CD14-positive monocyte (primary cell): ENCODE measurements around the gene HOXB8. TPM values are rescaled to one million over a fixed set of nuclear protein-coding genes. Genes with fewer than 3 reads are reported as not detected.
A peak's percentile ranks its signal among the peaks of the same experiment; 100 is the strongest.

Source experiments
- DNase-seq, 3 donors: peaks; one replicate each; pipeline ENCODE4 v3.0.0-alpha.2; 2011 to 2022
- H2AFZ ChIP-seq: 2 replicates; pipeline ENCODE4 v1.6.0; 2012; ENCODE audit warnings: mild to moderate bottlenecking, low read depth, low read length, inconsistent platforms; ENCODE audit not compliant: insufficient read depth, poor library complexity, severe bottlenecking
- H3K27ac ChIP-seq, 2 donors: 1 replicate in 1 of 2; 2 replicates in 1 of 2; pipeline ENCODE4 v1.5.1; 2012 to 2013; ENCODE audit warnings: low read length in 2 of 2, control low read depth in 1 of 2, inconsistent platforms in 1 of 2, low read depth in 1 of 2, mild to moderate bottlenecking in 1 of 2
- H3K27me3 ChIP-seq, 2 donors: one replicate each; pipeline versions ENCODE4 v1.6.0 to v1.6.1; 2011 to 2013; ENCODE audit warnings: low read length in 2 of 2; ENCODE audit not compliant: control insufficient read depth in 2 of 2, insufficient read depth in 2 of 2
- H3K36me3 ChIP-seq, 2 donors: replicated peaks in 1 of 2; 1 replicate in 1 of 2; 2 replicates in 1 of 2; pipeline versions ENCODE4 v1.5.1 to v1.6.1; 2012 to 2013; ENCODE audit warnings: low read length in 2 of 2, control low read depth in 1 of 2, inconsistent platforms in 1 of 2, mild to moderate bottlenecking in 1 of 2; ENCODE audit not compliant: insufficient read depth in 2 of 2, control insufficient read depth in 1 of 2
- H3K4me1 ChIP-seq, 2 donors: 1 replicate in 1 of 2; 2 replicates in 1 of 2; pipeline versions ENCODE4 v1.5.1 to v1.6.1; 2012 to 2013; ENCODE audit warnings: low read length in 2 of 2, control low read depth in 1 of 2, inconsistent platforms in 1 of 2, mild to moderate bottlenecking in 1 of 2, moderate library complexity in 1 of 2; ENCODE audit not compliant: insufficient read depth in 2 of 2, control insufficient read depth in 1 of 2
- H3K4me2 ChIP-seq: replicated peaks from 2 replicates; pipeline ENCODE3; 2012; ENCODE audit warnings: low read length, moderate library complexity, mild to moderate bottlenecking; ENCODE audit not compliant: poor library complexity, severe bottlenecking; ENCODE audit errors: extremely low read depth
- H3K4me3 ChIP-seq, 3 experiments: fragments of 200-600 bp in 1 of 3; sonication (generic) in 1 of 3; replicated peaks in 1 of 3; 1 replicate in 2 of 3; 2 replicates in 1 of 3; pipeline ENCODE4 v1.5.1; 2011 to 2013; ENCODE audit warnings: low read length in 3 of 3, mild to moderate bottlenecking in 3 of 3, control low read depth in 2 of 3, low read depth in 2 of 3, inconsistent platforms in 1 of 3, moderate library complexity in 1 of 3
- H3K79me2 ChIP-seq: 2 replicates; pipeline ENCODE4 v1.6.0; 2012; ENCODE audit warnings: mild to moderate bottlenecking, control low read depth, inconsistent platforms, low read length, moderate library complexity; ENCODE audit not compliant: insufficient read depth
- H3K9ac ChIP-seq: 2 replicates; pipeline ENCODE4 v1.6.0; 2017; ENCODE audit warnings: low read length, mild to moderate bottlenecking; ENCODE audit not compliant: insufficient read depth, poor library complexity, severe bottlenecking
- H3K9me3 ChIP-seq, 2 donors: replicated peaks in 1 of 2; 1 replicate in 1 of 2; 2 replicates in 1 of 2; pipeline versions ENCODE4 v1.5.1 to v1.6.1; 2012 to 2013; ENCODE audit warnings: low read length in 2 of 2, control low read depth in 1 of 2; ENCODE audit not compliant: control insufficient read depth in 1 of 2, insufficient read depth in 1 of 2
- H4K20me1 ChIP-seq: 2 replicates; pipeline ENCODE4 v1.6.0; 2012; ENCODE audit warnings: mild to moderate bottlenecking, low read length, control low read depth, moderate library complexity; ENCODE audit not compliant: insufficient read depth
- H3K27ac Mint-ChIP-seq, 7 donors: one replicate each; pipeline ENCODE4 v1.8.0; 2020; ENCODE audit warnings: mild to moderate bottlenecking in 7 of 7, mixed read lengths in 7 of 7, moderate library complexity in 6 of 7, inconsistent platforms in 2 of 7
- H3K27me3 Mint-ChIP-seq, 3 donors: one replicate each; pipeline ENCODE4 v1.8.0; 2021 to 2022; ENCODE audit warnings: low read depth in 3 of 3, mild to moderate bottlenecking in 3 of 3, mixed read lengths in 3 of 3, moderate library complexity in 3 of 3, inconsistent platforms in 1 of 3
- H3K36me3 Mint-ChIP-seq, 2 donors: one replicate each; pipeline ENCODE4 v1.8.0; 2020; ENCODE audit warnings: mixed read lengths in 2 of 2, inconsistent platforms in 1 of 2, mild to moderate bottlenecking in 1 of 2
- H3K4me1 Mint-ChIP-seq: one replicate; pipeline ENCODE4 v1.8.0; 2020; ENCODE audit warnings: mild to moderate bottlenecking, mixed read lengths
- H3K4me3 Mint-ChIP-seq, 2 donors: one replicate each; pipeline ENCODE4 v1.8.0; 2020; ENCODE audit warnings: mild to moderate bottlenecking in 2 of 2, mixed read lengths in 2 of 2, moderate library complexity in 1 of 2
- H3K9me3 Mint-ChIP-seq, 7 donors: one replicate each; pipeline ENCODE4 v1.8.0; 2020 to 2022; ENCODE audit warnings: mixed read lengths in 7 of 7, mild to moderate bottlenecking in 6 of 7, moderate library complexity in 6 of 7, inconsistent platforms in 2 of 7
- WGBS: methylation state at CpG from one replicate; pipeline ENCODE4 v1.1.5; 2013; ENCODE audit warnings: missing lambda C conversion rate; ENCODE audit not compliant: insufficient coverage; 5-methylcytosine and 5-hydroxymethylcytosine counted together
- intact Hi-C, 2 donors: fragments of 100-400 bp; cut with micrococcal nuclease; formaldehyde crosslinking; loops; one replicate each; pipeline versions ENCODE4 v1.15.0 to v1.15.1; 2023
- polyA plus RNA-seq, 3 donors: library from polyadenylated mRNA; depleted of rRNA in 1 of 3; unstranded in 2 of 3; stranded (reverse) in 1 of 3; fragments of 300-500 nt in 2 of 3; fragments of >200 nt in 1 of 3; fragmentation: Illumina TruSeq in 2 of 3; gene quantifications; 1 replicate in 2 of 3; 2 replicates in 1 of 3; pipeline ENCODE4 v1.2.3, GENCODE V29; 2012 to 2021
- TF ChIP-seq, protein P1 (sequence below): fragments of 200-600 bp; IDR thresholded peaks from one replicate; pipeline ENCODE4 v1.8.0; 2022; ENCODE audit warnings: antibody characterized with exemption, mild to moderate bottlenecking

The HOXB8 gene
- polyA plus RNA-seq, 3 donors = not detected

- no peak overlapping the region for H2AFZ ChIP-seq
- Mint-ChIP-seq H3K36me3 (peaks cover 0 to 4% of the 10 kb centered on the region in 2 donors), H3K4me3 (peak overlapping the region in 1 of 2 donors; percentile 76), H3K9me3 (peaks cover 0 to 20% (median 11%) of the 10 kb centered on the region in 7 donors), H3K27ac (peak overlapping the region in 1 of 7 donors; percentile 12), H3K4me1 (peaks cover 4% of the 10 kb centered on the region), H3K27me3 (peaks cover 94 to 99% (median 99%) of the 10 kb centered on the region in 3 donors)
- H3K79me2 ChIP-seq = no peaks in the 10 kb centered on the region
- no peaks in the 10 kb centered on the region for H3K36me3 ChIP-seq
- no peak overlapping the region for H3K27ac ChIP-seq
- H3K27me3 ChIP-seq = peaks cover 68 to 100% of the 10 kb centered on the region in 2 donors
- peaks cover 0 to 13% of the 10 kb centered on the region in 2 donors for H3K9me3 ChIP-seq
- intact Hi-C loops = no loop called here
- no peak overlapping the region for H3K4me3 ChIP-seq
- H3K9ac ChIP-seq = no peak overlapping the region
- H3K4me2 ChIP-seq = no peak overlapping the region
- H4K20me1 ChIP-seq = no peaks in the 10 kb centered on the region
- no peaks in the 10 kb centered on the region for H3K4me1 ChIP-seq
- no peak for DNase-seq
- TF ChIP-seq, protein P1, sequence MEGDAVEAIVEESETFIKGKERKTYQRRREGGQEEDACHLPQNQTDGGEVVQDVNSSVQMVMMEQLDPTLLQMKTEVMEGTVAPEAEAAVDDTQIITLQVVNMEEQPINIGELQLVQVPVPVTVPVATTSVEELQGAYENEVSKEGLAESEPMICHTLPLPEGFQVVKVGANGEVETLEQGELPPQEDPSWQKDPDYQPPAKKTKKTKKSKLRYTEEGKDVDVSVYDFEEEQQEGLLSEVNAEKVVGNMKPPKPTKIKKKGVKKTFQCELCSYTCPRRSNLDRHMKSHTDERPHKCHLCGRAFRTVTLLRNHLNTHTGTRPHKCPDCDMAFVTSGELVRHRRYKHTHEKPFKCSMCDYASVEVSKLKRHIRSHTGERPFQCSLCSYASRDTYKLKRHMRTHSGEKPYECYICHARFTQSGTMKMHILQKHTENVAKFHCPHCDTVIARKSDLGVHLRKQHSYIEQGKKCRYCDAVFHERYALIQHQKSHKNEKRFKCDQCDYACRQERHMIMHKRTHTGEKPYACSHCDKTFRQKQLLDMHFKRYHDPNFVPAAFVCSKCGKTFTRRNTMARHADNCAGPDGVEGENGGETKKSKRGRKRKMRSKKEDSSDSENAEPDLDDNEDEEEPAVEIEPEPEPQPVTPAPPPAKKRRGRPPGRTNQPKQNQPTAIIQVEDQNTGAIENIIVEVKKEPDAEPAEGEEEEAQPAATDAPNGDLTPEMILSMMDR = no peak
- 85% methylated on average over 4 of the region's 7 CpGs for WGBS
Measured at GRCh38 chr17:48631693-48632578, 16.8 kb upstream of the HOXB8 start.

- Histone ChIP-seq H3K9ac (no peak overlapping the region), H3K27me3 (peaks cover 64 to 100% of the 10 kb centered on the region in 2 donors), H3K4me1 (no peaks in the 10 kb centered on the region), H3K36me3 (no peaks in the 10 kb centered on the region), H3K4me2 (no peak overlapping the region), H4K20me1 (no peaks in the 10 kb centered on the region), H3K79me2 (no peaks in the 10 kb centered on the region), H2AFZ (no peak overlapping the region), H3K27ac (no peak overlapping the region), H3K4me3 (no peak overlapping the region), H3K9me3 (peaks cover 0 to 11% of the 10 kb centered on the region in 2 donors)
- no peak overlapping the region for H3K27ac Mint-ChIP-seq
- peaks cover 0 to 15% (median 11%) of the 10 kb centered on the region in 7 donors for H3K9me3 Mint-ChIP-seq
- peaks cover 0 to 3% of the 10 kb centered on the region in 2 donors for H3K36me3 Mint-ChIP-seq
- intact Hi-C loops = no loop called here
- WGBS = 66% methylated on average over 3 of the region's 15 CpGs
- H3K27me3 Mint-ChIP-seq = peaks cover 94 to 99% (median 98%) of the 10 kb centered on the region in 3 donors
- TF ChIP-seq, protein P1 = no peak
- H3K4me1 Mint-ChIP-seq = peaks cover 2% of the 10 kb centered on the region
- no peak for DNase-seq
- peak overlapping the region in 1 of 2 donors; percentile 76 for H3K4me3 Mint-ChIP-seq
Measured at GRCh38 chr17:48630925-48631692, 16.0 kb upstream of the HOXB8 start.
